HepG2 (cell line): ENCODE results near the gene DNASE1L2. TPM values are rescaled to one million over a fixed set of nuclear protein-coding genes. Genes with fewer than 3 reads are reported as not detected.

Experiments used
- ATAC-seq: fragments of 200-7000 bp; cut with Tn5 transposase; 3 replicates; pipeline ENCODE4 v1.9.1; 2020; ENCODE audit warnings: mild to moderate bottlenecking, moderate library complexity
- BruUV-seq: library from RNA; stranded (reverse); fragments of 400-500 nt; replicated peaks from 2 replicates; lab custom pipeline; 2021; lab: Mats Ljungman, UMichigan
- CTCF ChIA-PET: fragments of 300-600 bp; formaldehyde crosslinking; extraction: SDS; loops from one replicate; lab custom pipeline; 2021; ENCODE audit warnings: low total read pairs, inconsistent platforms, low intra/inter-chr PET ratio; lab: Yijun Ruan, JAX
- POLR2A ChIA-PET: fragments of 350-600 bp; sonication (Branson Sonifier 250); formaldehyde crosslinking; loops from one replicate; lab custom pipeline; 2020; ENCODE audit warnings: antibody characterized with exemption, inconsistent platforms; lab: Yijun Ruan, JAX
- DNase-seq: peaks from one replicate; pipeline ENCODE4 v3.0.0-alpha.2; 2015; ENCODE audit warnings: low spot score
- FAIRE-seq: peaks from 3 replicates; lab custom pipeline; 2011; peaks lifted over from hg19 to GRCh38; lab: Jason Lieb, UNC
- H2AFZ ChIP-seq: one replicate; pipeline ENCODE4 v1.6.1; 2011; ENCODE audit warnings: low read length, inconsistent platforms
- H3K27ac ChIP-seq: fragments of 300-600 bp; 3 replicates; pipeline ENCODE4 v1.8.0; 2011; ENCODE audit warnings: mixed run types, mild to moderate bottlenecking, mixed read lengths, low read length, inconsistent platforms; ENCODE audit not compliant: insufficient read depth; ENCODE audit errors: extremely low read length
- H3K27me3 ChIP-seq, 2 experiments: fragments of 200-600 bp in 1 of 2; 2 replicates in 1 of 2; 3 replicates in 1 of 2; pipeline versions ENCODE4 v1.6.0 to v1.8.0; 2011; ENCODE audit warnings: low read length in 2 of 2, mild to moderate bottlenecking in 2 of 2, moderate library complexity in 2 of 2, inconsistent platforms in 1 of 2; ENCODE audit not compliant: insufficient read depth in 2 of 2, control insufficient read depth in 1 of 2
- H3K36me3 ChIP-seq, 2 experiments: fragments of 200-600 bp in 1 of 2; replicated peaks in 1 of 2; 2 replicates in 1 of 2; 3 replicates in 1 of 2; pipeline versions ENCODE4 v1.5.1 to v1.8.0; 2011; ENCODE audit warnings: low read length in 2 of 2, inconsistent platforms in 1 of 2; ENCODE audit not compliant: insufficient read depth in 2 of 2, control insufficient read depth in 1 of 2
- H3K4me1 ChIP-seq: 2 replicates; pipeline ENCODE4 v1.5.1; 2012; ENCODE audit warnings: low read length, inconsistent platforms; ENCODE audit not compliant: insufficient read depth
- H3K4me2 ChIP-seq: 2 replicates; pipeline ENCODE4 v1.6.0; 2011; ENCODE audit warnings: low read depth, low read length, inconsistent platforms
- H3K4me3 ChIP-seq, 3 experiments: fragments of 200-600 bp in 1 of 3; sonication (generic), shearing (Covaris generic) in 1 of 3; replicated peaks in 1 of 3; 2 replicates each; pipeline ENCODE4 v1.5.1; 2011 to 2016; ENCODE audit warnings: low read length in 3 of 3, inconsistent platforms in 2 of 3, low read depth in 2 of 3, mild to moderate bottlenecking in 2 of 3, control low read depth in 1 of 3, mixed read lengths in 1 of 3; ENCODE audit not compliant: insufficient read depth in 1 of 3
- H3K79me2 ChIP-seq: one replicate; pipeline ENCODE4 v1.6.1; 2011; ENCODE audit warnings: low read length, inconsistent platforms; ENCODE audit not compliant: insufficient read depth
- H3K9ac ChIP-seq: 2 replicates; pipeline ENCODE4 v1.6.0; 2011; ENCODE audit warnings: mild to moderate bottlenecking, low read depth, low read length, inconsistent platforms; ENCODE audit not compliant: insufficient read depth
- H3K9me3 ChIP-seq: 2 replicates; pipeline ENCODE4 v1.5.1; 2012; ENCODE audit warnings: mild to moderate bottlenecking, low read length
- H4K20me1 ChIP-seq: 2 replicates; pipeline ENCODE4 v1.6.0; 2011; ENCODE audit warnings: inconsistent platforms, mild to moderate bottlenecking, low read length, moderate library complexity; ENCODE audit not compliant: insufficient read depth
- AGO2 ChIP-seq: fragments of 200-400 bp; formaldehyde crosslinking; optimal IDR thresholded peaks from 2 replicates; pipeline ENCODE3; 2017; ENCODE audit warnings: mild to moderate bottlenecking, low read depth, low read length, moderate library complexity
- FIP1L1 ChIP-seq: fragments of 200-400 bp; formaldehyde crosslinking; IDR thresholded peaks from 2 replicates; pipeline ENCODE4 v1.6.1; 2018; ENCODE audit warnings: low read depth, mild to moderate bottlenecking, low read length, moderate library complexity, borderline replicate concordance; ENCODE audit not compliant: insufficient read depth
- ZBTB42 ChIP-seq: sonication (generic); formaldehyde crosslinking; IDR thresholded peaks from 2 replicates; pipeline ENCODE4 v1.5.0; 2020; ENCODE audit warnings: mild to moderate bottlenecking, missing genetic modification reagents
- ZNF136 ChIP-seq: sonication (generic); formaldehyde crosslinking; IDR thresholded peaks from 2 replicates; pipeline ENCODE4 v1.8.1; 2022; ENCODE audit warnings: low read depth, mild to moderate bottlenecking, moderate library complexity, missing genetic modification reagents
- ZNF354B ChIP-seq: sonication (generic); formaldehyde crosslinking; IDR thresholded peaks from 2 replicates; pipeline ENCODE4 v1.8.0; 2022; ENCODE audit warnings: mild to moderate bottlenecking, missing genetic modification reagents
- ZSCAN22 ChIP-seq: sonication (generic); formaldehyde crosslinking; IDR thresholded peaks from 2 replicates; pipeline ENCODE4 v1.4.0; 2020; ENCODE audit warnings: mild to moderate bottlenecking, missing genetic modification reagents
- WGBS: methylation state at CpG from one replicate; pipeline ENCODE4 v1.1.6; 2017; ENCODE audit warnings: low lambda C conversion rate; 5-methylcytosine and 5-hydroxymethylcytosine counted together
- in situ Hi-C: cut with HindIII; loops from 2 replicates; pipeline ENCODE4 v1.10.0; 2017; ENCODE audit warnings: low pct_unique_long_range_greater_than_20kb; ENCODE audit not compliant: extremely low pct_ligation_motif_present
- intact Hi-C: fragments of 100-400 bp; cut with micrococcal nuclease; formaldehyde crosslinking; loops from one replicate; pipeline ENCODE4 v1.10.0; 2022; ENCODE audit not compliant: unreplicated experiment
- polyA plus RNA-seq, 8 experiments: library from polyadenylated mRNA; depleted of rRNA in 3 of 8; stranded (reverse) in 7 of 8; unstranded in 1 of 8; fragments of >200 nt; fragmentation: Illumina TruSeq in 4 of 8; extraction: Trizol in 4 of 8; gene quantifications; 2 replicates each; pipeline versions ENCODE4 v1.2.1 to v1.2.3, GENCODE V29; 2011 to 2016; ENCODE audit warnings: low read depth in 4 of 8, missing spikeins in 1 of 8, mixed read lengths in 1 of 8; ENCODE audit not compliant: insufficient read depth in 1 of 8
- total RNA-seq, 5 experiments: library from RNA; depleted of rRNA; stranded (reverse); fragments of >200 nt; fragmentation: Illumina TruSeq; extraction: Trizol; gene quantifications; 2 replicates each; pipeline ENCODE4 v1.2.3, GENCODE V29; 2016; ENCODE audit warnings: low read depth in 1 of 5
- TF ChIP-seq, protein P1 (sequence below): sonication (generic); formaldehyde crosslinking; IDR thresholded peaks from 2 replicates; pipeline ENCODE4 v1.4.0; 2020; ENCODE audit warnings: mild to moderate bottlenecking, missing genetic modification reagents
- TF ChIP-seq, protein P2 (sequence below): sonication (generic); IDR thresholded peaks from 2 replicates; pipeline ENCODE4 v1.6.1; 2016; ENCODE audit warnings: low read depth, borderline replicate concordance
- TF ChIP-seq, protein P3 (sequence below): sonication (generic); formaldehyde crosslinking; IDR thresholded peaks from 2 replicates; pipeline ENCODE4 v1.8.0; 2022; ENCODE audit warnings: mild to moderate bottlenecking, missing genetic modification reagents; ENCODE audit not compliant: insufficient replicate concordance
- TF ChIP-seq, protein P4 (sequence below), 2 experiments: sonication (generic) in 1 of 2; formaldehyde crosslinking in 1 of 2; IDR thresholded peaks; 2 replicates each; pipeline versions ENCODE4 v1.5.1 to v1.6.1; 2011 to 2020; ENCODE audit warnings: borderline replicate concordance in 1 of 2, low read depth in 1 of 2, low read length in 1 of 2, mild to moderate bottlenecking in 1 of 2, missing genetic modification reagents in 1 of 2, moderate library complexity in 1 of 2

Gene DNASE1L2
- total and polyA plus RNA-seq, 2 of the 13 experiments (the other 11 are each of a cell fraction or from before 2014, with no cell fraction given): 0.44 to 0.50 TPM

DNA sequence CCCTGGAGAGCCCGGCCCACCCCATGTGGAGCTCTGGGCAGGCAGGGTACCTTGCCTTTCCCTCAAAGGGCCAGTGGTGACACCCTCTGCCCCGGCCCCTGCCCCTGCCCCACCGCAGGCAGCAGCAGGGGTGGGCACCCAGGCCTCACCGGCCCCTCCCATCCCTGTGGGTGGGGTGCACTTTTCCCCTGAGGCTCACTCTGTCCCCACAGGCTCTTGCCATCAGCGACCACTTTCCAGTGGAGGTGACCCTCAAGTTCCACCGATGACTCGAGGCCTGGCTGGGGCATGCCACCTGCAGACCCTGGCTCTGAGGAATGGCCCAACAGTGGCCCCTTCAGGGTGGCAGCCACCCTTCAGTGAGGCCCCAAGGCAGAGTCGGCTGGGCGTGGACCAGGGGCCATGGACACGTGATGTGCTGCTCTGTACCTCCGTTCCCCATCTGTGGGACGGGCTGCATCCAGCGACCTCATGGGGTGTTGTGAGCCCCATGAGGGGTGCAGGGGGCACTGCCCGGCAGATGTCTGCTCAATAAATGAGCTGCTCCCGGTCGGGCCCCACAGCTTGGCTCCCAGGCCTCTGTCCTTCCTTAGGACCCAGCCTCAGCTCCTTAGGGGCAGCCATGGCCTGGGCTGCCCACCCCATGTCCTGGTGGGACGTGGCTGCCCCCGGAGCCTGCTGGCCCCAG lies 2.0 kb downstream of the DNASE1L2 start:
- BruUV-seq: no TSS peak
- Histone ChIP-seq H3K9me3 (no peaks in the 10 kb centered on the region), H3K4me3 (no peak overlapping the region), H3K27me3 (no peaks in the 10 kb centered on the region), H3K9ac (no peak overlapping the region), H3K79me2 (no peaks in the 10 kb centered on the region), H2AFZ (no peak overlapping the region), H3K4me1 (peaks cover 31% of the 10 kb centered on the region), H4K20me1 (0 out of 2 replicates have a peak, but pooled peaks cover 2% of the 10 kb centered on the region), H3K4me2 (no peak overlapping the region), H3K36me3 (peaks cover 5 to 15% of the 10 kb centered on the region in 2 experiments; a peak in 4 of 5 replicates), H3K27ac (peak overlapping the region; percentile 37)
- WGBS: no CpG with 5 or more reads among the region's 18 CpGs
- intact Hi-C loops: no loop called here
- ChIA-PET POLR2A (interaction anchor here (0.9 to 3.5 kb wide), 4 partner anchors 12 to 24 kb away, joined by 3 to 16 read pairs (median 8); partner anchors contain the start of genes ECI1 and PGP), CTCF (no interaction called here)
- in situ Hi-C loops: no loop called here
- FAIRE-seq (no peak), ATAC-seq (peak; percentile 19), DNase-seq (no peak)
- TF ChIP-seq, protein P1, sequence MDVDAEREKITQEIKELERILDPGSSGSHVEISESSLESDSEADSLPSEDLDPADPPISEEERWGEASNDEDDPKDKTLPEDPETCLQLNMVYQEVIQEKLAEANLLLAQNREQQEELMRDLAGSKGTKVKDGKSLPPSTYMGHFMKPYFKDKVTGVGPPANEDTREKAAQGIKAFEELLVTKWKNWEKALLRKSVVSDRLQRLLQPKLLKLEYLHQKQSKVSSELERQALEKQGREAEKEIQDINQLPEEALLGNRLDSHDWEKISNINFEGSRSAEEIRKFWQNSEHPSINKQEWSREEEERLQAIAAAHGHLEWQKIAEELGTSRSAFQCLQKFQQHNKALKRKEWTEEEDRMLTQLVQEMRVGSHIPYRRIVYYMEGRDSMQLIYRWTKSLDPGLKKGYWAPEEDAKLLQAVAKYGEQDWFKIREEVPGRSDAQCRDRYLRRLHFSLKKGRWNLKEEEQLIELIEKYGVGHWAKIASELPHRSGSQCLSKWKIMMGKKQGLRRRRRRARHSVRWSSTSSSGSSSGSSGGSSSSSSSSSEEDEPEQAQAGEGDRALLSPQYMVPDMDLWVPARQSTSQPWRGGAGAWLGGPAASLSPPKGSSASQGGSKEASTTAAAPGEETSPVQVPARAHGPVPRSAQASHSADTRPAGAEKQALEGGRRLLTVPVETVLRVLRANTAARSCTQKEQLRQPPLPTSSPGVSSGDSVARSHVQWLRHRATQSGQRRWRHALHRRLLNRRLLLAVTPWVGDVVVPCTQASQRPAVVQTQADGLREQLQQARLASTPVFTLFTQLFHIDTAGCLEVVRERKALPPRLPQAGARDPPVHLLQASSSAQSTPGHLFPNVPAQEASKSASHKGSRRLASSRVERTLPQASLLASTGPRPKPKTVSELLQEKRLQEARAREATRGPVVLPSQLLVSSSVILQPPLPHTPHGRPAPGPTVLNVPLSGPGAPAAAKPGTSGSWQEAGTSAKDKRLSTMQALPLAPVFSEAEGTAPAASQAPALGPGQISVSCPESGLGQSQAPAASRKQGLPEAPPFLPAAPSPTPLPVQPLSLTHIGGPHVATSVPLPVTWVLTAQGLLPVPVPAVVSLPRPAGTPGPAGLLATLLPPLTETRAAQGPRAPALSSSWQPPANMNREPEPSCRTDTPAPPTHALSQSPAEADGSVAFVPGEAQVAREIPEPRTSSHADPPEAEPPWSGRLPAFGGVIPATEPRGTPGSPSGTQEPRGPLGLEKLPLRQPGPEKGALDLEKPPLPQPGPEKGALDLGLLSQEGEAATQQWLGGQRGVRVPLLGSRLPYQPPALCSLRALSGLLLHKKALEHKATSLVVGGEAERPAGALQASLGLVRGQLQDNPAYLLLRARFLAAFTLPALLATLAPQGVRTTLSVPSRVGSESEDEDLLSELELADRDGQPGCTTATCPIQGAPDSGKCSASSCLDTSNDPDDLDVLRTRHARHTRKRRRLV (CRISPR knock-in tag): no peak
- TF ChIP-seq ZNF136 (CRISPR knock-in tag) (no peak), FIP1L1 (no peak), ZBTB42 (CRISPR knock-in tag) (no peak), ZSCAN22 (no peak), AGO2 (peak; percentile 96), ZNF354B (no peak)
- TF ChIP-seq, protein P2, sequence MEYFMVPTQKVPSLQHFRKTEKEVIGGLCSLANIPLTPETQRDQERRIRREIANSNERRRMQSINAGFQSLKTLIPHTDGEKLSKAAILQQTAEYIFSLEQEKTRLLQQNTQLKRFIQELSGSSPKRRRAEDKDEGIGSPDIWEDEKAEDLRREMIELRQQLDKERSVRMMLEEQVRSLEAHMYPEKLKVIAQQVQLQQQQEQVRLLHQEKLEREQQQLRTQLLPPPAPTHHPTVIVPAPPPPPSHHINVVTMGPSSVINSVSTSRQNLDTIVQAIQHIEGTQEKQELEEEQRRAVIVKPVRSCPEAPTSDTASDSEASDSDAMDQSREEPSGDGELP: no peak
- TF ChIP-seq, protein P3, sequence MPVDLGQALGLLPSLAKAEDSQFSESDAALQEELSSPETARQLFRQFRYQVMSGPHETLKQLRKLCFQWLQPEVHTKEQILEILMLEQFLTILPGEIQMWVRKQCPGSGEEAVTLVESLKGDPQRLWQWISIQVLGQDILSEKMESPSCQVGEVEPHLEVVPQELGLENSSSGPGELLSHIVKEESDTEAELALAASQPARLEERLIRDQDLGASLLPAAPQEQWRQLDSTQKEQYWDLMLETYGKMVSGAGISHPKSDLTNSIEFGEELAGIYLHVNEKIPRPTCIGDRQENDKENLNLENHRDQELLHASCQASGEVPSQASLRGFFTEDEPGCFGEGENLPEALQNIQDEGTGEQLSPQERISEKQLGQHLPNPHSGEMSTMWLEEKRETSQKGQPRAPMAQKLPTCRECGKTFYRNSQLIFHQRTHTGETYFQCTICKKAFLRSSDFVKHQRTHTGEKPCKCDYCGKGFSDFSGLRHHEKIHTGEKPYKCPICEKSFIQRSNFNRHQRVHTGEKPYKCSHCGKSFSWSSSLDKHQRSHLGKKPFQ (CRISPR knock-in tag): no peak
- TF ChIP-seq, protein P4, sequence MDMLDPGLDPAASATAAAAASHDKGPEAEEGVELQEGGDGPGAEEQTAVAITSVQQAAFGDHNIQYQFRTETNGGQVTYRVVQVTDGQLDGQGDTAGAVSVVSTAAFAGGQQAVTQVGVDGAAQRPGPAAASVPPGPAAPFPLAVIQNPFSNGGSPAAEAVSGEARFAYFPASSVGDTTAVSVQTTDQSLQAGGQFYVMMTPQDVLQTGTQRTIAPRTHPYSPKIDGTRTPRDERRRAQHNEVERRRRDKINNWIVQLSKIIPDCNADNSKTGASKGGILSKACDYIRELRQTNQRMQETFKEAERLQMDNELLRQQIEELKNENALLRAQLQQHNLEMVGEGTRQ (IDR thresholded peaks at IDR 0.05; ENCODE audit: low read depth, low read length): 0 out of 2 replicates have a peak, but pooled peaks have one; percentile 5
- TF ChIP-seq, protein P4 (CRISPR knock-in tag; IDR thresholded peaks at IDR 0.05; ENCODE audit: borderline replicate concordance): no peak
